GM23338 (cell line): Measurements from ENCODE around the gene SQSTM1. TPM values are rescaled to one million over a fixed set of nuclear protein-coding genes. Genes with fewer than 3 reads are reported as not detected.

Experiments
- ATAC-seq: fragments of 200-7000 bp; cut with Tn5 transposase; 3 replicates; pipeline ENCODE4 v1.9.1; 2020
- DNase-seq: peaks from one replicate; pipeline ENCODE4 v3.0.0-alpha.2; 2015; ENCODE audit warnings: low spot score
- H2AFZ ChIP-seq: fragments of 200-600 bp; sonication (generic); 2 replicates; pipeline ENCODE4 v1.8.0; 2016; ENCODE audit warnings: antibody characterized with exemption, mild to moderate bottlenecking, moderate library complexity
- H3F3A ChIP-seq: fragments of 200-600 bp; sonication (generic); replicated peaks from 2 replicates; pipeline ENCODE4 v1.8.0; 2017; ENCODE audit warnings: antibody characterized with exemption, mixed run types, low read depth
- H3K27ac ChIP-seq: fragments of 200-600 bp; sonication (generic); 2 replicates; pipeline ENCODE4 v1.6.1; 2016; ENCODE audit warnings: low read depth
- H3K27me3 ChIP-seq: fragments of 200-600 bp; sonication (generic); 2 replicates; pipeline ENCODE4 v1.8.0; 2016; ENCODE audit warnings: mild to moderate bottlenecking, mixed run types, moderate library complexity; ENCODE audit not compliant: insufficient read depth
- H3K36me3 ChIP-seq: fragments of 200-600 bp; sonication (generic); 2 replicates; pipeline ENCODE4 v1.8.0; 2016; ENCODE audit warnings: mild to moderate bottlenecking; ENCODE audit not compliant: insufficient read depth
- H3K4me1 ChIP-seq: fragments of 200-600 bp; sonication (generic); 2 replicates; pipeline ENCODE4 v1.8.0; 2016; ENCODE audit warnings: mild to moderate bottlenecking, moderate library complexity; ENCODE audit not compliant: insufficient read depth
- H3K4me2 ChIP-seq: fragments of 200-600 bp; sonication (generic); 2 replicates; pipeline ENCODE4 v1.7.1; 2017; ENCODE audit warnings: mixed run types
- H3K4me3 ChIP-seq: fragments of 200-600 bp; sonication (generic); 2 replicates; pipeline ENCODE4 v1.6.1; 2016; ENCODE audit warnings: mixed run types
- H3K79me2 ChIP-seq: fragments of 200-600 bp; sonication (generic); replicated peaks from 2 replicates; pipeline ENCODE4 v1.8.0; 2017; ENCODE audit warnings: mild to moderate bottlenecking; ENCODE audit not compliant: insufficient read depth
- H3K9me2 ChIP-seq: fragments of 200-600 bp; sonication (generic); 2 replicates; pipeline ENCODE4 v1.8.0; 2017; ENCODE audit not compliant: insufficient read depth
- H4K20me1 ChIP-seq: fragments of 200-600 bp; sonication (generic); replicated peaks from 2 replicates; pipeline ENCODE4 v1.8.0; 2017; ENCODE audit warnings: mild to moderate bottlenecking; ENCODE audit not compliant: insufficient read depth
- H3K27ac Mint-ChIP-seq: 2 replicates; pipeline ENCODE4 v1.8.0; 2020; ENCODE audit warnings: inconsistent platforms, mild to moderate bottlenecking, moderate library complexity, mixed read lengths
- H3K27me3 Mint-ChIP-seq: 3 replicates; pipeline ENCODE4 v1.8.0; 2022; ENCODE audit warnings: low read depth, mild to moderate bottlenecking, moderate library complexity, mixed read lengths, inconsistent platforms; ENCODE audit not compliant: insufficient read depth, poor library complexity
- H3K36me3 Mint-ChIP-seq: 3 replicates; pipeline ENCODE4 v1.8.0; 2021; ENCODE audit warnings: low read depth, mild to moderate bottlenecking, inconsistent platforms, moderate library complexity, mixed read lengths
- H3K4me1 Mint-ChIP-seq: 3 replicates; pipeline ENCODE4 v1.8.0; 2020; ENCODE audit warnings: mild to moderate bottlenecking, inconsistent platforms, mixed read lengths
- H3K4me3 Mint-ChIP-seq: 3 replicates; pipeline ENCODE4 v1.8.0; 2021; ENCODE audit warnings: moderate library complexity, mild to moderate bottlenecking, inconsistent platforms, mixed read lengths
- H3K9me3 Mint-ChIP-seq: 3 replicates; pipeline ENCODE4 v1.8.0; 2020; ENCODE audit warnings: moderate library complexity, mild to moderate bottlenecking, inconsistent platforms, mixed read lengths
- CREB1 ChIP-seq: fragments of 250-450 bp; sonication (Bioruptor Pico); IDR thresholded peaks from 2 replicates; pipeline ENCODE4 v1.5.0; 2020; ENCODE audit warnings: low read depth, mild to moderate bottlenecking, moderate library complexity
- CTCF ChIP-seq, 2 experiments: fragments of 200-600 bp in 1 of 2; sonication (generic) in 1 of 2; conservative IDR thresholded peaks; 2 replicates each; pipeline versions ENCODE4 v1.5.1 to v1.6.1; 2016 to 2017; ENCODE audit warnings: antibody characterized with exemption in 2 of 2, low read depth in 2 of 2, mild to moderate bottlenecking in 2 of 2, moderate library complexity in 1 of 2
- ETS1 ChIP-seq: IDR thresholded peaks from 2 replicates; pipeline ENCODE4 v1.6.1; 2016; ENCODE audit warnings: antibody characterized with exemption
- EZH2 ChIP-seq: fragments of 200-600 bp; sonication (generic); IDR thresholded peaks from one replicate; pipeline ENCODE4 v1.8.0; 2017; ENCODE audit warnings: antibody characterized with exemption, mild to moderate bottlenecking, low read depth; ENCODE audit not compliant: unreplicated experiment
- EZH2phosphoT487 ChIP-seq: fragments of 200-600 bp; sonication (generic); IDR thresholded peaks from one replicate; pipeline ENCODE4 v1.8.1; 2018; ENCODE audit warnings: antibody characterized with exemption; ENCODE audit not compliant: unreplicated experiment
- JUNB ChIP-seq: IDR thresholded peaks from one replicate; pipeline ENCODE4 v1.6.1; 2016; ENCODE audit warnings: antibody characterized with exemption; ENCODE audit not compliant: unreplicated experiment
- NANOG ChIP-seq: IDR thresholded peaks from 2 replicates; pipeline ENCODE4 v1.6.1; 2016; ENCODE audit warnings: antibody characterized with exemption, borderline replicate concordance
- POLR2AphosphoS5 ChIP-seq: IDR thresholded peaks from 2 replicates; pipeline ENCODE4 v1.6.1; 2016; ENCODE audit warnings: antibody characterized with exemption, low read depth
- REST ChIP-seq: IDR thresholded peaks from one replicate; pipeline ENCODE4 v1.6.1; 2018; ENCODE audit warnings: antibody characterized with exemption; ENCODE audit not compliant: unreplicated experiment
- STAT1 ChIP-seq: IDR thresholded peaks from one replicate; pipeline ENCODE4 v1.6.1; 2016; ENCODE audit warnings: antibody characterized with exemption; ENCODE audit not compliant: unreplicated experiment
- ZNF114 ChIP-seq: fragments of 250-450 bp; sonication (Bioruptor Pico); IDR thresholded peaks from 2 replicates; pipeline ENCODE4 v1.5.0; 2020; ENCODE audit warnings: mild to moderate bottlenecking, moderate library complexity
- ZNF331 ChIP-seq: fragments of 250-450 bp; sonication (Bioruptor Pico); IDR thresholded peaks from 2 replicates; pipeline ENCODE4 v1.5.0; 2020; ENCODE audit warnings: low read depth, mild to moderate bottlenecking, moderate library complexity
- ZNF462 ChIP-seq: fragments of 250-450 bp; sonication (Bioruptor Pico); IDR thresholded peaks from 2 replicates; pipeline ENCODE4 v1.5.0; 2020; ENCODE audit warnings: mild to moderate bottlenecking, moderate library complexity
- polyA plus RNA-seq: library from polyadenylated mRNA; unstranded; fragments of >200 nt; fragmentation: Nextera tagmentation; extraction: Ambion mirVana; gene quantifications from 2 replicates; pipeline ENCODE4 v1.2.1, GENCODE V29; 2016
- total RNA-seq: library from RNA; depleted of rRNA; stranded (reverse); fragments of >200 nt; shearing (Covaris generic); gene quantifications from 2 replicates; pipeline ENCODE4 v1.2.3, GENCODE V29; 2014

Gene SQSTM1
- total and polyA plus RNA-seq, 2 experiments from 2014 or later = 58.0 to 92.6 TPM

GRCh38 chr5:179869101-179869500 lies 48.4 kb downstream of the SQSTM1 start:
- peaks cover 29% of the 10 kb centered on the region for H3K36me3 Mint-ChIP-seq
- Histone ChIP-seq H2AFZ (no peak overlapping the region), H3K9me2 (no peaks in the 10 kb centered on the region), H3K36me3 (no peaks in the 10 kb centered on the region), H3K27ac (no peak overlapping the region), H3K4me2 (no peak overlapping the region), H3K27me3 (no peaks in the 10 kb centered on the region), H4K20me1 (no peaks in the 10 kb centered on the region; the same call in 1 of the 2 replicates), H3K4me1 (no peaks in the 10 kb centered on the region), H3K79me2 (no peaks in the 10 kb centered on the region), H3F3A (peaks cover 8% of the 10 kb centered on the region; the same call in 1 of the 2 replicates), H3K4me3 (no peak overlapping the region)
- H3K4me1 Mint-ChIP-seq = peaks cover 10% of the 10 kb centered on the region
- no peak overlapping the region for H3K27ac Mint-ChIP-seq
- ATAC-seq (no peak), DNase-seq (no peak)
- no peaks in the 10 kb centered on the region for H3K9me3 Mint-ChIP-seq
- no peak overlapping the region for H3K4me3 Mint-ChIP-seq
- peaks cover 5% of the 10 kb centered on the region for H3K27me3 Mint-ChIP-seq
- TF ChIP-seq ZNF331 (CRISPR knock-in tag) (no peak), JUNB (no peak), ETS1 (no peak), EZH2 (no peak), EZH2phosphoT487 (no peak), CREB1 (CRISPR knock-in tag) (no peak), REST (no peak), NANOG (no peak), CTCF (conservative IDR thresholded peaks at IDR 0.05; ENCODE audit: low read depth in 2 of 2) (no peak), POLR2AphosphoS5 (no peak), STAT1 (no peak), ZNF114 (CRISPR knock-in tag) (no peak), ZNF462 (CRISPR knock-in tag) (no peak)
